Measurements from ENCODE around the gene OVCA2.
A peak's percentile ranks its signal among the peaks of the same experiment; 100 is the strongest.

Gene OVCA2

DNA sequence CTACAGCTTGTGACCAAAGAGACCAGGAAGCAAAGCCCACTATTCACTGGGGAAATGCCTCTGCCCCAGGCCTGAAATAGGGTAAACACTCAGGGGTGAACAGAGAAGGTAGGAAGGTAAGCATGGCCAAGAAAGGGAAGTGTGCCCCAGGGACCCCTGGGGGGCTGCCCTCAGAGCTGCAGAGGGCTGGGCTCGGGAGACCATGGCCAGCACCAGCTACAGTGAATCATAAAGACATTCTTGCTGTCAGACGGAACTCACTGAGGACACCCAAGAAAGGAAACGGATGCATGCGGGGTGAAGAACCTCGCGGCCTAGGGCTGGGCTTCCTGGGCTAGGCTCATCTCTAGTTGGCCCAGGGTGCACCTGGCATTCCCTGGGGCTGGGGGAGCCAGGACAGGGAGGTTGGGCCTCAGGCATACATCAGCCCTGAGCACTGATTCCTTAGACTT lies 22.7 kb downstream of the OVCA2 start:
- no peak for DNase-seq (ENCODE audit: low read depth in 1 of 2, low spot score in 1 of 2)

- no peak for DNase-seq (ENCODE audit: low read depth in 1 of 2, low spot score in 1 of 2)
These were observed 23.4 kb downstream of the OVCA2 start for GRCh38 chr17:2064980-2065785.

GRCh38 chr17:2065949-2066400 lies 24.2 kb downstream of the OVCA2 start:
- DNase-seq (ENCODE audit: low read depth in 1 of 2, low spot score in 1 of 2): no peak

DNA sequence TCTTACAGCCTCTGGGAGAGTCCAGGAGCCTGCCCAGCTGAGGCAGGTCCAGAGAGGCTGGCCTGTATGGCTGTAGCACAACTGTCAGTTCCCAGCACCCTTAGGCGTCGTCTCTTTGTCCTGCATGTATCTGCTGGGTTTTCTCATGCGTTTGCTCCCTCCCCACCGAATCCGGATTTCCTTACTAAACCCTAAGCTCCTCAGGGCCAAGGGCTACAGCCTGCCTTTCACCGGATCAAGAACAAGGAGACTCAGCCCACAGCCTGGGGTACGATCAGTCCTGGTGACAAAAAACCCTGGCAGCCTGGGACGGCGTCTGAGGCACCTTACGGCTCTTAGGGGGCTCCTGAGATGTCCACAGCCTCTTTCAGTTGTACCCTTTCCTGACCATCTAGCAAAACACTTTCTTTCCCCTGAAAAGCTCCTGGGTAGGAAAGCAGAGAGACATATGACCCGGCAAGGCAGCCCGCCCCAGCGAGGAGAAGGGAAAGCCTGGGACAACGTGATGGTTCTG lies 25.3 kb downstream of the OVCA2 start:
- DNase-seq (ENCODE audit: low read depth in 1 of 2, low spot score in 1 of 2): no peak

DNA sequence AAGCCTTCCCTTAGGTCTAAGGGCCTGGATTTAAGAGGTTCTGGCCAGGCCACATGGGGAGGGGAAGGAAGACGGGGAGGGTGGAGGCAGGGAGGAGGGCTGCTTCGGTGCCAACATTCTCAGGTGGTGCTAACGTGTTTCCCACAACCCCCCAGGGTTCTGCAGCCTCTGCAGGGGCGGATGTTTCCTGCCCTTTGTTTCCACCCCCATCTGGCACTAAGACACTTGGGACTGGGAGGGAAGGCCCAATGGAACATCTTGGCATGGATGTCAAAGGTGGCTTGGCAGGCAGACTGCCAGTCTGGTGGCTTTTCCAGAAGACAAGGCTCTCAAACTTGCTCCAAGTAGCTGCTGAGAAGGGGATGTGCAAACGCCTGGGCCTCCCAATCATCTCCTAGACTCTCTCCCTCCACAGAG lies 25.8 kb downstream of the OVCA2 start:
- DNase-seq (ENCODE audit: low read depth in 1 of 2, low spot score in 1 of 2): no peak

- DNase-seq (ENCODE audit: low read depth in 1 of 2, low spot score in 1 of 2): no peak
These were observed 26.3 kb downstream of the OVCA2 start for GRCh38 chr17:2068031-2068518.

- no peak for DNase-seq (ENCODE audit: low read depth in 1 of 2, low spot score in 1 of 2)
These were observed 26.8 kb downstream of the OVCA2 start for GRCh38 chr17:2068519-2069051.

GRCh38 chr17:2070241-2071023 lies 28.6 kb downstream of the OVCA2 start:
- DNase-seq (ENCODE audit: low read depth in 1 of 2, low spot score in 1 of 2): peak in 1 of 2 donors; percentile 63

- DNase-seq (ENCODE audit: low read depth in 1 of 2, low spot score in 1 of 2): no peak
These were observed 29.2 kb downstream of the OVCA2 start for GRCh38 chr17:2071024-2071385.

GRCh38 chr17:2071455-2072281 lies 29.8 kb downstream of the OVCA2 start:
- DNase-seq (ENCODE audit: low read depth in 1 of 2, low spot score in 1 of 2): no peak

DNA sequence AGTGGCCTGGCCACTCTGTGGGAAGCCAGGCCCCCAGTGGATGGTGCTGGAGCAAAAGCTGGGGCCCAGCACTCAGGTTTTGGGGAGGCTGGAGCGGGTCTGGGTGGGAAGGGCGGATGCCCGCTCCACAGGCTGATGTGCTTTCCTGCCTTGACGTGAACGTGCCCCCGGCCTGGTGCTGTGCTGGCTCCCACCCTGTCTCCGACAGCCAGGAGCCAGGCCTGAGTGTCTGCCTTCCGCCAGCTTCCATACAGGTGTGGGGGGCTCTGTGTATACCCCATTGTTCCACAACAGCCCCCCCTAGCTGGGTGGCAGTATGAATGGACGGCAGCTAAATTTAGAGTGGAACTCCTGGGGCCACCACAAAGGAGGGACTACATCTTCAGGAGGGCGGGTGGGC lies 33.1 kb downstream of the OVCA2 start:
- no peak for DNase-seq (ENCODE audit: low read depth in 1 of 2, low spot score in 1 of 2)

DNA sequence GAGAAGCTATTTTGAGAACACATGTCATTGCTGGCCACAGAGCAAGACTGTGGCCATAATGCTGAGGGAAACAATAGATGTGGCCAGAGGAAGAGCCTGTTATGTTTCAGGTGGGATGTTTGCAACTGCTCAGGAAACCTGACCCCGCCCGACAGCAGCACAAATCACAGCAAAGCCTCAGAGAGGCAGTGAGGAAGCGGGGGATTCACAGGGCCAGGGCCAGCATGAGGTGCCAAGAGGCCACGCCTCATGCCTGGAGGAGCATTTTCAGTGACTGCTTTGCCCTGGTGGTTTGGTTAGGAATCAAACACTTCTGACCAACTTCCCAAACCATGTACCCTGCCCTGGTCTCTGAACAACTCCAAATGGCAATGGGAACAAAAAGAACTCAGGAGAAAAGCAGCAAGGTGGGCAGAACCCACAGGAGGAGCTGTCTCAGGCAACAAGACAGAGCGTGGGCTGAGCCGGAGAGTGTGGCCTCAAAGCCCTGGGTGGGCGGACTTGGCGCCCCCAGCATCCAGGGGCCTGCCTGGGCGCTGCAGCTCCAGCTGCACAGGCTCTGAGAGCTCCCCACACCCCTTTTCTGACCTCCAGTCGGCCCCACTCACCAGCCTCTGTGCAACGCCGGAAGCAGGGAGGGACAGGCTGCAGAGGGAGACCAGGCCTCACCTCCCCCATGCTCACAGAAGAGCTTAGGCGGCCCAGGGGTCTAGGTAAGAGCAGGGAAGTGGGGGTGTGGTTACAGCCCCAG lies 33.7 kb downstream of the OVCA2 start:
- no peak for DNase-seq (ENCODE audit: low read depth in 1 of 2, low spot score in 1 of 2)

- DNase-seq (ENCODE audit: low read depth in 1 of 2, low spot score in 1 of 2): no peak
These were observed 34.5 kb downstream of the OVCA2 start for GRCh38 chr17:2076087-2076984.

DNA sequence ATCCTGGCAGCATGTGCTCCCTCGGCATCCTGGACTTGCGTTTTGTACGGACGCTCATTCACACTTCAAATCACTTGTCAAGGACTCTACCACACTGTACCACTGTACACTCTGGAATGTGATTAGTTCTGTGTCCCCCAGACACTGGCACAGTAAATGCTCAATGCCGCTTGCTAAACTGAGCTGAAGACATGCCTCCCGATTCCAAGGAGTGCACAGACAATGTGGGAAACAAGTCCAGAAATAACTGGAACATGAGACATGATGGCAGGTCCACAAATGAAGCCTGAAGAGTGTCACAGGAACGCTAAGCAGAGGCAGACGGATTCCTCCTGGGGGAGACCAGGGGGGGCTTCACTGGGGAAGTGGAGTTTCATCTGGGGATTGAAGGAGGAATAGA lies 35.2 kb downstream of the OVCA2 start:
- DNase-seq (ENCODE audit: low read depth in 1 of 2, low spot score in 1 of 2): no peak

DNA sequence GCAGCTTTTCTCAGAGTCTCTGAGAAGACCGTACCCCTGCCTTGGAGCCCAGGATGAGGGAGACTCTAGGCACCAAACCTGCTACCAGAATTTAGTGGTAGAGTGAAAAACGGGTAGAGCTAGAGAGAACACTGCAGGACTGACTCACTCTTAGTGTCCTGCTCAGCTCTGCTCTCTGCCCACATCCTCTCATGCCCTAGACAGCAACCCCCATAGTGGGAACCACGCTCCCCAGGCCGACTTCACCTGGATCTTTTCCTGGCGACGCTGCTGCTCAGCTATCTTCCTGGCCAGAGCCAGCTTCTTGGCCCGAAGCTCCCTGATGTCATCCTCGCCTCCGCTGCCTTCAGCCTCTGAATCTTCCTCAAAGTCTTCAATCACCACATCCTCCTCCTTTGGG lies 39.7 kb downstream of the OVCA2 start:
- DNase-seq (ENCODE audit: low read depth in 1 of 2, low spot score in 1 of 2): no peak

DNA sequence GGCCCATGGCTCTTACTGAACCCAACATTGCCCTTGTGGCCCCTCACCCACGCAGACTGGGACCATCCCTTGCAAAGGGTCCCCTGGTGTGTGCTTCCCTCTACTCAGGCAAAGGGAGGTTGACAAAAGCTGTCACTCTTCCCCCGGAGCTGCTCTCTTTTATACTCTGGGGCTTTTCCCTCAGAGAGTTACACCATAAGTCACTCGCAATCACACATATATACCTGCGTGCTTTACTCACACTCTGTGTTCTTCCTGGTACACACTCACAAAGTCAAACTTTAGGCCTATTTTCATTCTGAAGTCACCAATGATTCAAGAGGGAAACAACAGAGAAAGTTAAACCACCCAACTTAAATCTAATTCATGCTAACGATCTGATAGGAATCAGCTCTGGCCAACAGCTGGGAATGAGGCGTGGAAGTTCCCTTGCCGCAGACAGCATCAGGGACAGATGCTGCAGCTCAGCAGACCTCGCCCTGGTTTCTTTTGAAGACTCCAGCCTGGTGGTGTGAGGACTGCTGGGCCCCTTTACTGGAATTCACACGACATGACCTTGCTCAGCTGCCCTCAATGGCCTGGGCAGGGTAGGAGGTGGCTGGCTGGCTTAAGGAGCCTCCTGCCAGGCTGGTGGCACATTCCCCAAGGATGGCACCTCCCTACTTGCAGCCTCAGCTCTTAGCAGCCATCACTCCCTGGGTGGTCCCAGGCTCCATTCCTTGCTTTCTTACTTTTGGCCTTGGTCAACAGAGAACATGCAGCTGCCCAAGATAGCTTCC lies 40.4 kb downstream of the OVCA2 start:
- DNase-seq (ENCODE audit: low read depth in 1 of 2, low spot score in 1 of 2): no peak

DNA sequence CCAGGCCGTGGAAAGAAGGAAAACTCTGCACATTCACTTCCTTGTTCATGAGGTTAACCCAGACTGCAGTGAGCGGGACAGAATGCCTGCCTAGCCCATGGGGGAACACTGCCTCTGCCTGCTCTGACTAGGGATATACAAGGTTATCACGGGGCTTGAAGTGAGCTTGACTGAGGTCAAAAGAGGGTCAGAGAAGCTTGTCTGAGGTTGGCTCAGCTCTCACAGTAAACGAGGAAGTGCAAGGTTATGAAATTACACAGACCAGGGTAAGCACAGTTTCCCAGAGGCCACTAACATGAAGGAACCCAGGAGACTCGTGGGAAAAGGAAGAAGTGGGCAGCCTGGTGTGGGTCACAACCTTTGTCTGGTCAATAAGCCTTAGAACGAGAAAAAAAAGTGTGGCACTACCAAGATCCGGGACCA lies 41.8 kb downstream of the OVCA2 start:
- DNase-seq (ENCODE audit: low read depth in 1 of 2, low spot score in 1 of 2): no peak

DNA sequence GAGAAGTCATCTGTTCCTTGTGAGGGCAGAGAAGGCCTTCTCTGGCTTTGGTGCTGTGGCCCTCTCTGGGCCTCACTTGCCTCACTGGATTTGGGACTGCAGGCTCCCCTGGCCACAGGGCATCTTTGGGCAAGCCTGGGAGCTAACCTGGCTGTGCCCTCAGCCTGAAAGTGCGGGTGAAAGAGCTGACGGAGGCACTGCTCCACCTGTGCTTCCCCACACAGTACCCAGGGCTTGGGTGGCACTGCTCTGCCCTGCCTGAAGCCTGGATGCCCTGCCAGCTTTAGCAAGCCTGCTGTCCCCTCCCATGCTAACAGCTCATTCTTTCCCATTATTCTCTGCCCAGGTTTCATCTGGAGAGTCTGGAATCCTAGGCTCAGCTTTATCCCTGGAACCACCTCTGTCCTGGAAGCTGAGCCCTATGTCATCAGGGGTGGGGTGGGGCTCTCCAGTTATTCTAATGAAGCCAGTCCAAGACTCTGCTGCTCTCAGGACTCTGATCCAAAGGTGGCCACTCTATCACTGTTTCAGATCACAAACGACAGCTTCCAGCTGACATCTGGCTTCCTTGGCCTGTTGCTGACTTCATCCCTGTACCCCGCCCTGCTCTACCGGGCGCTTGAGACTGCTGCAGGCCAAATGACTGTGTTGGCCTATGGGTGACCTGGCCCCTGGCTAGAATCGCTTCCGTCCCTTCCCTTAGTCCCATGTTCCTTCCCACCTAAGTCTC lies 42.4 kb downstream of the OVCA2 start:
- no peak for DNase-seq (ENCODE audit: low read depth in 1 of 2, low spot score in 1 of 2)

Data from activated CD4-positive, alpha-beta T cell treated with anti-CD3 and anti-CD28 coated beads, Interleukin-2, amount 50 U/mL, for 24 hours (primary cell).